NCI-H1092 treated with DMSO at 0.1 percent for 48 hours (cell line): Measurements from ENCODE around the gene TBL1X.
A peak's percentile ranks its signal among the peaks of the same experiment; 100 is the strongest.
"Not testable (repeated sequence)": the region's sequence is repeated elsewhere in the genome, so short reads cannot be mapped to it uniquely, and the experiment has no call there.

Source experiments
- DNase-seq: peaks from one replicate; lab custom pipeline; 2025; lab: John Stamatoyannopoulos, UW

TBL1X gene

DNA sequence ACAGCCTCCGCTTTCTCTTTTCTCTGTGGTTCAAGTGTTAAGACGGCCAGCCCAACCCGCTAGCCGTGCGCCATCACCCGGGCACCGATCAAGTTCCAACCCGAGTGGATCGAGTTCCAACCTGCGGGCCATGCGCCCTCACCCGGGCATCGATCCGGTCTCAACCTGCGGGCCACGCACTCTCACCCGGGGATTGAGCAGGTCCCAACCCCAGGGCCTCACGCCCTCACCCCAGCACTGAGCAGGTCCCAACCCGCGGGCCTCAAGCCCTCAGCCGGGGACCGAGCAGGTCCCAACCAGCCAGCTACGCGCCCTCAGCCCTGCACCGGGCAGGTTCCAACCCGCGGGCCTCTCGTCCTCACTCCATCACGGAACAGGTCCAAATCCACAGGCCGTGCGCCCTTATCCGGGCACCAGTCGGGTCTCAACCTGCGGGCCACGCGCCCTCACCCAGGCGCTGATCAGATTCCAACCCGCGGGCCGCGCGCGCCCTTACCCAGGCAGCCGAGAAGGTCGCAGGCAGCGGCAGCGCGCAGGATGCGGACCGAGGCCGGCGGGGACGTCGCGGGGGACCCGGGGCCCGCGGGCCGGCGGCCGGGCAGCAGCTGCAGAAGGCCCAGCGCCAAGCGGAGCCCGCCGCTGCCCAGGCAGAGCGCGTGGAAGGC is 300.3 kb downstream of the TBL1X start:
- no peak for DNase-seq

DNA sequence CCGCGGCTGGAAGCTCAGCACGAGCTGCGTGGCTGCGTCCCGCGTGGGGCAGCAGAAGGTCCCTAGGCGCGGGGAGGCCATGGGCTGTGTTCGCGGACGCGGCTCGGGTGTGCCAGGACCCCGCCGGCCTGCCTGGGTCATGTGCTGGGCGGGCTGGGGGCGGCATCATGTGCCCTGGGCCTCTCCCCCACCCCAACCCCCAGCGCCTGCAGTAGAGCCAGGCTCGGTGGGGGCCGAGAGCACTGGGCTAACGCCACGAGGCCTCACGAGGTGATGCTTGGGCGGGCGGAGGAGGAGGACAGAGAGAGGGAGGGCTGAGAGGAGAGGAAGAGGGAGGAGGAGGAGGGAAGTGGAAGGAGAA is 300.9 kb downstream of the TBL1X start, which contains the start of gene GPR143:
Gene GPR143 (minus strand): TSS at position 111 of the 361 bp plus-strand sequence. CDS start 30 bp downstream, at position 81.
- DNase-seq, result no peak

DNA sequence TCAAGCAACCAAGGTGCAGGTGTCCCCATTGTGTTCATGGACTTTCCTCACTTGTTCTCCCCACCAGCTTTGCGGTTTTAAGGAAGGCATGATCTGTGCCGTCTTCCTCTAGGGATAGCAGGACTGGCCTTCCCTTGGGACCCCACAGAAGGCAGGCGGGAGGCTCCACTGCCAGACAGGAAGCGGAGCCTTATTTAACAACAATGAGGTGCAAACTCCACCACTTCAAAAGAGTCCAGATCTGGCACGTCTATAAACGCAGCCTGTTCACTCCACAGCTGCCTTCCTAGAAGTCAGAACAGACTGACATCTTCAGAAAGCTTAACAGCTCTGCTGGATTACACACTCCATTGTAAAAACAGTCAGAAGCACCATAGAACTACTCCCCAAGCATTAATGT is 302.5 kb downstream of the TBL1X start:
- DNase-seq, result no peak

DNA sequence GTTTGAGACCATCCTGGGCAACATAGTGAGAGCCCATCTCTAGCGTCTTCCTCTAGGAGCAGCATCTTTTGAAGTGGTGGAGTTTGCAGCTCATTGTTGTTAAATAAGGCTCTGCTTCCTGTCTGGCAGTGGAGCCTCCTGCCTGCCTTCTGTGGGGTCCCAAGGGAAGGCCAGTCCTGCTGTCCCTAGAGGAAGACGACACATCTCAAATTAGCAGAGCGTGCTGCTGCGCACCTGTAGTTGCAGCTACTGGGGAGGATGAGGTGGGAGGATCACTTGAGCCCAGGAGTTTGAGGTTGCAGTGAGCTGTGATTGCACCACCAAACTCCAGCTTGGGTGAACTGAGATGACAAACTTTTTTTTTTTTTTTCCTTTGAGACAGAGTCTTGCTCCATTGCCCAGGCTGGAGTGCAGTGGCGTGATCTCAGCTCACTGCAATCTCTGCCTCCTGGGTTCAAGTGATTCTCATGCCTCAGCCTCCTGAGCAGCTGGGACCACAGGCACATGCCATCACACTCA is 303.5 kb downstream of the TBL1X start:
- not testable (repeated sequence) for DNase-seq

DNA sequence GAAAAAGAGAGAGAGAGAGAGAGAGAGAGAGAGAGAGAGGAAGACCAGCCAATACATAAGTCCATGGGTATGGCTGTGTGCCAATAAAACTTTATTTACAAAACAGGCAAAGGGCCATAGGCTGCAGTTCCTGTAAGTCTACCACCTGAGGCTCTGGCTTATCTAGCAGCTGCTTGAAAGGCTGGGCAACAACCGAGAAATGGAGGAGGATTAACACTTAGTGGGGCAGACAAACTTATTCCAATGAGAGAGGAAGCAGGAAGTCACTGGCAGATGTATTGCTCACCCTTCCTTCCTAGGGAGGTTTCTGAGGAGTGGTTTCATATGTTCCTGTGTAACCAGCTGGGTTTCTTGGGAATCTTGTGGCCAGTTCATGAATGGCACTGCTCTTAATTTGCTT is 305.5 kb downstream of the TBL1X start:
- DNase-seq, result no peak

DNA sequence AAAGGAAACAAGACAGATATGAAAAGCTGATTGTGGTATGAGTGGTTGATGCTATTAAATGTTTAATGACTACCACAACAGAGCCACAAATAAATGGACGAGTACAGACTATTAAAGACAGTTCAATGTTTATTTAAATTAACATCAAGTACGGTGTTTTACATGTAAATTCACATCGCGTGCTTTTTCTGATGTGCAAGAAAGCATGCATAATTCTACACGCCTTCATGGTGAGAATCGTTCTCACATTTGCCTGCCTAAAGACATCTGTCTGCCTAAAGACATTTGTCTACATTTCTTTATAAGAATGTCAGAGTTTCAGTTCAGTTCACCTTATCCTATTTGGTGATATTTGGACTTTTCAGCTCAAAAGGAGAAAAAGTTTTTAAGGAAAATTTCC is 308.1 kb downstream of the TBL1X start:
- DNase-seq, result no peak

DNA sequence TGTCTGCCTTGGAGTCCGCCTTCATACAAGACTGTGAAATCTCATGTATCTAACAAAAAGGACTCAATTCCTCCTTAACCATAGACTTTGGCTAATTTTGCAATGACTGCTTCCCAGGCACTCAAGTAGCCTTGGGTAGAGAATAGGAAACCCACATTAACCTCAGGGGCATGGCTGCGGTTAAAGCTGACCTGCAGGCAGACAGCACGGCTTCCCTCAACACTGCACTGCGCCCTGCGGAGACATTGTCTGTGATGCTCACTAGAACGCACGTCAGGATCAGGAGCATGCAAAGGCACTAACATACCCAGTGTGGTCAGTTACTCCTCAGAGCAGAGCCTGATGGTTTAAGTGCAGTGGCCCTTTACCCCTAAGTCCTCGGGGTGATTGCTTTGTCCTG is 311.1 kb downstream of the TBL1X start:
- DNase-seq, result no peak

DNA sequence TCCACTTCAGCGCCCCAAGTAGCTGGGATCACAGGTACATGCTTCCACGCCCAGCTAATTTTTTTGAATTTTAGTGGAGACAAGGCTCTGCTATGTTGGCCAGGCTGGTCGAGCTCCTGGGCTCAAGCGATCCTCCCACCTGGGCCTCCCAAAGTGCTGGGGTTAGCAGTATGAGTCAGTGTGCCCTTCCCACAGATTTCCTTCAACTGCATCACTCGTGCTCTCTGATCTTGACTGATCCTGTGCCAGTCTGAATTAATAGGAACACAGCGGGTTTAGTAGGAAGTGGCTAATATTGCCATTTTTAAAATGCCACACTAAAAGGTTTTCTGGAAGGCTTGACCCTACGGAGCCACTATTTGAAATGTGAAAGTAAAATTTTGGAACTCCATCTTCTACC is 317.1 kb downstream of the TBL1X start:
- DNase-seq, result no peak

DNA sequence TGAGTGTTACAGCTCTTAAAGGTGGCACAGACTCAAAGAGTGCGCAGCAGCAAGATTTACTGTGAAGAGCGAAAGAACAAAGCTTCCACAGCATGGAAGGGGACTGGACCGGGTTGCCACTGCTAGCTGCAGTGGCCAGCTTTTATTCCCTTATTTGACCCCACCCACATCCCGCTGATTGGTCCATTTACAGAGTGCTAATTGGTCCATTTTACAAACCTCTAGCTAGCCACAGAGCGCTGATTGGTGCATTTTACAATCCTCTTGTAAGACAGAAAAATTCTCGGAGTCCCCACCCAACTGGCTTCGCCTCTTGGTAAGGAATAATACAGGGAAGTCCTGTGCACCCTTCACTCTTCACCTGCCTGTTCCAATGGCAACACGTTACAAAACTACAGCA is 319.5 kb downstream of the TBL1X start:
- no peak for DNase-seq

DNA sequence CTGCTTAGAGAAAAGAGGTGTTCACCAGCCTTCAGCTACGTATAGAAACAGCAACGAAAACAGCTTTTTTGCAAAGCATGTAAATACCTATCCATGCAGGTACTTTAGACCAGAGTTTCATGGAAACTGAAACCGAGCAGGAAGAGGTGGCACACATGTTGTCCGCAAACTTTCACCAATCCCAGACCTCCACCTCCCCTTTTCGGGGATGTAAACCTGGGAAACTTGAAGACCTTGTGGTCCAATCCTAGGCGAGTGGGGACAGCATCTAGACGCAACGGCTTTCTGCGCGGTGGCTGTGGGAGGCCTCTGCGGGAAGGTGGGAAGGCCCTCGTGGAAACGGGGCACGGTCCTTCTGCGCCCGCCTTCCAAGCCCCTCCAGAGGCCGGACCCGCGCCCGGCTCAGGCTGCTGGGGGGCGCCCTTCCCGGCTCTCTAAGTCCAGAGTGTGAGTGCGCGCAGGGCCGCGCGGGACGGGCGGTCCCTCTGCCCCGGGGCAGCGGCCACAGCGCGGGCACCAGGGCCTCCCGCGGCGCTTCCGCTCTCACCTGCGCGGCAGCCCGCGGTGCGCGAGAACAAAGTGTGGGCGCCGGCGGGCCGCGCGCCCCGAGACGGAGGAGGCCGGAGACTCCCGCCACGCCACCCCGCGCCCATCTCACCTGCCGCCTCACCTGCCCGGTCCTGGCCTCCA is 320.5 kb downstream of the TBL1X start:
- DNase-seq, result no peak

DNA sequence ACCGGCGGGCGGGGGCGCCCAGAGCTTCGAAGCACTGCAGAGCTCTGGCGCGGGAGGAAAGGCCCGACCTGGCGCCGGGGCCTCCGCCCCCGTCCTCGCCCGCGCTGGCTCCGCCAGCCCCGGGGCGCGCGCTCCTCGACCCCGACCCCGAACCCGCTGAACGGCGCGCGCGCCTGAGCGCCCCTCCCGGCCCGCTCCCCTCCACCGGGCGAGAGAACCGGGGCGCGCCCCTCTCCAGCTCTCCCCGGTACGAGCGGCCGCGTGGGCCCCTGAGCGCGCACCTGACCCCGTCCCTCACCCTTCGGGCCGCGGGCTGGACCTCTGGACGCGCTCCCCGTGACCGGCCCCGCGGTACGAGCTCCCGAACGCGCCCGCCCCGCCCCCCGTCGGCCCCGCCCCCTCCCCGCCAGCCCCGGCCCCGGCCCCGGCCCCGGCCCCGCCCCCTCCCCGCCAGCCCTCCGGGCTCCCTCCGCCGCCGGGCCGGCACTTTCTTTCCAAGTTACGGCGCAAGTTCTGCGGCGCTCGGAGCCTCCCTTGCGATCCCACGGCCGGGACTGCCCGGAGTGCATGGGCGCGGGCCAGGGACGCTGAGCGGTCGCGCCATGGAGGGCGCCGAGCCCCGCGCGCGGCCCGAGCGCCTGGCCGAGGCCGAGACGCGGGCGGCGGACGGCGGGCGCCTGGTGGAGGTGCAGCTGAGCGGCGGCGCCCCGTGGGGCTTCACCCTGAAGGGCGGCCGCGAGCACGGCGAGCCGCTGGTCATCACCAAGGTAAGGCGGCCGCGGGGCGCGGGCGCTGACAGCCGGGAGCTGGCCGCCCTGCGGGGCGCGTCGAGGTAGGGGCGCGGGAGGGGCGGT is 321.3 kb downstream of the TBL1X start, which contains the start of gene SHROOM2:
Gene SHROOM2 (plus strand): TSS at position 486 of the 854 bp plus-strand sequence. CDS start 117 bp downstream, at position 603.
- DNase-seq, result peak; percentile 8

DNA sequence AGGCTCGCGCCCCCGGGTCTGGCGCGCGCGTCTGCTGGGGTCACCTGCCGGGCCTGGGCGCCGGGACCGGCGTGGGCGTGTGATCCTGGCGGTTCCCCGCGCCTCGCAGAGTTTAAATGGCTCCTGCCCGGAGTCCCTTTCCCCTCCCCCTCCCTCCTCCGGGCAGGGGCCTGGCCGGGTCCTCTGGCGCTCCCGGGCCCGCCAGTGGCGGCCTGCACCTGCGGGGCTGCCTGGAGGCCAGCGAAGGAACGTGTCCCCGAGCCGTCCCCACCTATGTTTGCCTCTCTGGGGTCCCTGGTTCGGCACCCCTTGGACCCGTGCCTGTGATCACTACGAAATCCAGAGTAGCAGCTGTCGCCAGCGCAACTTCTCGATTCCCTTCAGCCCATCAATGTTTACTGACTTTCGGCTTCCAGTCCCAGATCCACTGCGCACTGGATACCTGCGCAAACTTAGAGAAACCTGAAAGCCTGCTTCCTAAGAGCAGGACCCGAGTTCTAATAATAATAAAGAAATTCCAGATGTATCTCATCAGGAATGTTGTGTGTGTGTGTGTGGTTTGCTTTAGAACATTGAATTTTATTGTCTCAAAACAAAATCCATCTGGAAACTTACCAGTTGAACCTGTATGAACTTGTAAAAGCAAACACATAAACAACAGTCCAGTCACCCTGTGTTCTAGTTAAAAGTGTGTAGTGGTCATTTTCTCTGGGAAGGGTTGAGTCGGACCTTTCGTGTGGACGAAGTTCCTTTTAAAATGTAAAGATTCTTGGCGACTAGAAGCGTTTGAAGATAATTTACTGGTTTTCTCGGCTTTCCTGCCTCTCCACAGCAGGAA is 322.2 kb downstream of the TBL1X start:
- no peak for DNase-seq

DNA sequence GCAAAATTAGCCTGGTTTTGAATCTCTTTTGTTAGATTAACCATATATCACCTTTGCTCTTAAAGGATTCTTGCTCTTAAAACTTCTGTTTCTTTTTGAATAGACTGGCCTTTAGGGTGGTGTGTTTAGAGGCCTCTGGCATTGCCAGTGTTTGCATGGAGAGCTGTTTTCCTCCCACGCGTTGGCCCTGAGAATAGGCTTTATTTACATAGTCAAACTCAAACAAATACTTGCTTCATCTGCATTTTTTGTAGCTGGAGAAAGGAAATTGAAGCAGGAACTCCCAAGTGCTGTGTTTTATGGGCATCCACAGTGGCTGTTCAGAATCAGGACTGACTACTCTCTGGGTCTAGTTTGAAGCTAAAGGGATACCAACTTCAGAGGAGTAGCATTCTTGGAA is 324.1 kb downstream of the TBL1X start:
- DNase-seq, result no peak

DNA sequence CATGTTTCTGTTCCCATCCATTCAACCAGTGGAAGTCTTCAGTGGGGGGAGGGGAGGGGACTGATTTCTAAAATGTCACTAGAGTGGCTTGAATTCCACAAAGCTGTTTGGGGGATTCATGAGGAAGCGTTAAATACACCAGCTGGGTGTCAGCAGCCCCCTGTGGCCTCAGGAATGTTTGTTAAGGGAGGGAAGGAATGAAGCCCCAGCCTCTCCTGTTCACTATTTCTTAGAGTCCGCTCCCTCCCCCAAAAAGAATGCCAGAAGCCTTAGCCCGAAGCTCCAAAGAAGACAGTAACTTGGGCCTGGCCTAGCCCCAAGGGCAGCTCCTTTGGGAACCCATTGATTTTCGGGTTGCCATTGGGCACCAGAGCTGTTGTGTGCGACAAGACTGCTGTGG is 324.7 kb downstream of the TBL1X start:
- DNase-seq, result no peak
